ENCODE measurements around the gene PLXNA2.

The PLXNA2 gene

GRCh38 chr1:208045463-208046260 is 198.5 kb downstream of the PLXNA2 start:
- Mint-ChIP-seq H3K9me3 (no peaks in the 10 kb centered on the region), H3K4me1 (peaks cover 9% of the 10 kb centered on the region), H3K36me3 (no peaks in the 10 kb centered on the region), H3K27ac (no peak overlapping the region), H3K4me3 (no peak overlapping the region)
- ATAC-seq (no peak), DNase-seq (ENCODE audit: low spot score in 2 of 2) (no peak)

- H3K27ac Mint-ChIP-seq = no peak overlapping the region
- H3K36me3 Mint-ChIP-seq = no peaks in the 10 kb centered on the region
- no peak overlapping the region for H3K4me3 Mint-ChIP-seq
- peaks cover 9% of the 10 kb centered on the region for H3K4me1 Mint-ChIP-seq
- no peak for DNase-seq (ENCODE audit: low spot score in 2 of 2)
- no peaks in the 10 kb centered on the region for H3K9me3 Mint-ChIP-seq
- ATAC-seq = peak; percentile 4
These were observed 199.4 kb downstream of the PLXNA2 start for GRCh38 chr1:208044589-208045462.

- ATAC-seq (no peak), DNase-seq (ENCODE audit: low spot score in 2 of 2) (no peak)
- no peak overlapping the region for H3K4me3 Mint-ChIP-seq
- H3K27ac Mint-ChIP-seq = no peak overlapping the region
- no peaks in the 10 kb centered on the region for H3K9me3 Mint-ChIP-seq
- H3K4me1 Mint-ChIP-seq = peaks cover 9% of the 10 kb centered on the region
- no peaks in the 10 kb centered on the region for H3K36me3 Mint-ChIP-seq
These were observed 200.4 kb downstream of the PLXNA2 start for GRCh38 chr1:208043691-208044181.

GRCh38 chr1:208042868-208043267 is 201.3 kb downstream of the PLXNA2 start:
- H3K4me3 Mint-ChIP-seq = no peak overlapping the region
- DNase-seq (ENCODE audit: low spot score in 2 of 2) (no peak), ATAC-seq (no peak)
- peaks cover 9% of the 10 kb centered on the region for H3K4me1 Mint-ChIP-seq
- H3K9me3 Mint-ChIP-seq = no peaks in the 10 kb centered on the region
- no peaks in the 10 kb centered on the region for H3K36me3 Mint-ChIP-seq
- H3K27ac Mint-ChIP-seq = no peak overlapping the region

GRCh38 chr1:208042041-208042615 is 202.1 kb downstream of the PLXNA2 start:
- no peaks in the 10 kb centered on the region for H3K36me3 Mint-ChIP-seq
- peaks cover 9% of the 10 kb centered on the region for H3K4me1 Mint-ChIP-seq
- ATAC-seq (no peak), DNase-seq (ENCODE audit: low spot score in 2 of 2) (no peak)
- no peaks in the 10 kb centered on the region for H3K9me3 Mint-ChIP-seq
- no peak overlapping the region for H3K4me3 Mint-ChIP-seq
- no peak overlapping the region for H3K27ac Mint-ChIP-seq

GRCh38 chr1:208041505-208041904 is 202.7 kb downstream of the PLXNA2 start:
- ATAC-seq (no peak), DNase-seq (ENCODE audit: low spot score in 2 of 2) (no peak)
- no peaks in the 10 kb centered on the region for H3K9me3 Mint-ChIP-seq
- H3K4me1 Mint-ChIP-seq = peaks cover 9% of the 10 kb centered on the region
- H3K36me3 Mint-ChIP-seq = no peaks in the 10 kb centered on the region
- no peak overlapping the region for H3K4me3 Mint-ChIP-seq
- no peak overlapping the region for H3K27ac Mint-ChIP-seq

GRCh38 chr1:208040821-208041297 is 203.3 kb downstream of the PLXNA2 start:
- Mint-ChIP-seq H3K27ac (no peak overlapping the region), H3K4me1 (peaks cover 9% of the 10 kb centered on the region), H3K36me3 (no peaks in the 10 kb centered on the region), H3K4me3 (no peak overlapping the region), H3K9me3 (no peaks in the 10 kb centered on the region)
- ATAC-seq (no peak), DNase-seq (ENCODE audit: low spot score in 2 of 2) (no peak)

- Mint-ChIP-seq H3K4me3 (no peak overlapping the region), H3K27ac (no peak overlapping the region), H3K36me3 (no peaks in the 10 kb centered on the region), H3K9me3 (no peaks in the 10 kb centered on the region), H3K4me1 (peaks cover 7% of the 10 kb centered on the region)
- DNase-seq (ENCODE audit: low spot score in 2 of 2) (no peak), ATAC-seq (no peak)
These were observed 204.4 kb downstream of the PLXNA2 start for GRCh38 chr1:208039536-208040332.

GRCh38 chr1:208038303-208038702 is 205.9 kb downstream of the PLXNA2 start:
- no peaks in the 10 kb centered on the region for H3K4me1 Mint-ChIP-seq
- ATAC-seq (no peak), DNase-seq (ENCODE audit: low spot score in 2 of 2) (no peak)
- no peak overlapping the region for H3K4me3 Mint-ChIP-seq
- no peak overlapping the region for H3K27ac Mint-ChIP-seq
- no peaks in the 10 kb centered on the region for H3K36me3 Mint-ChIP-seq
- no peaks in the 10 kb centered on the region for H3K9me3 Mint-ChIP-seq

- Mint-ChIP-seq H3K4me1 (no peaks in the 10 kb centered on the region), H3K4me3 (no peak overlapping the region), H3K9me3 (no peaks in the 10 kb centered on the region), H3K36me3 (no peaks in the 10 kb centered on the region), H3K27ac (no peak overlapping the region)
- ATAC-seq (no peak), DNase-seq (ENCODE audit: low spot score in 2 of 2) (no peak)
These were observed 207.0 kb downstream of the PLXNA2 start for GRCh38 chr1:208036918-208037766.

- no peak overlapping the region for H3K27ac Mint-ChIP-seq
- H3K4me3 Mint-ChIP-seq = no peak overlapping the region
- H3K36me3 Mint-ChIP-seq = no peaks in the 10 kb centered on the region
- DNase-seq (ENCODE audit: low spot score in 2 of 2) = no peak
- ATAC-seq = no peak
- H3K9me3 Mint-ChIP-seq = no peaks in the 10 kb centered on the region
- no peaks in the 10 kb centered on the region for H3K4me1 Mint-ChIP-seq
These were observed 207.9 kb downstream of the PLXNA2 start for GRCh38 chr1:208036106-208036808.

- H3K27ac Mint-ChIP-seq = no peak overlapping the region
- ATAC-seq (no peak), DNase-seq (ENCODE audit: low spot score in 2 of 2) (no peak)
- no peaks in the 10 kb centered on the region for H3K9me3 Mint-ChIP-seq
- no peaks in the 10 kb centered on the region for H3K4me1 Mint-ChIP-seq
- H3K4me3 Mint-ChIP-seq = no peak overlapping the region
- H3K36me3 Mint-ChIP-seq = no peaks in the 10 kb centered on the region
These were observed 210.0 kb downstream of the PLXNA2 start for GRCh38 chr1:208034135-208034534.

- H3K4me1 Mint-ChIP-seq = no peaks in the 10 kb centered on the region
- H3K27ac Mint-ChIP-seq = no peak overlapping the region
- H3K4me3 Mint-ChIP-seq = no peak overlapping the region
- no peak for ATAC-seq
- no peaks in the 10 kb centered on the region for H3K9me3 Mint-ChIP-seq
- DNase-seq (ENCODE audit: low spot score in 2 of 2) = no peak
- H3K36me3 Mint-ChIP-seq = no peaks in the 10 kb centered on the region
These were observed 210.9 kb downstream of the PLXNA2 start for GRCh38 chr1:208033236-208033635.

GRCh38 chr1:208031932-208032320 is 212.3 kb downstream of the PLXNA2 start:
- no peak overlapping the region for H3K4me3 Mint-ChIP-seq
- no peak for DNase-seq (ENCODE audit: low spot score in 2 of 2)
- H3K36me3 Mint-ChIP-seq = no peaks in the 10 kb centered on the region
- no peaks in the 10 kb centered on the region for H3K9me3 Mint-ChIP-seq
- no peak overlapping the region for H3K27ac Mint-ChIP-seq
- ATAC-seq = no peak
- H3K4me1 Mint-ChIP-seq = no peaks in the 10 kb centered on the region

All from stimulated activated effector memory CD8-positive, alpha-beta T cell treated with anti-CD3 and anti-CD28 coated beads, Interleukin-12 subunit alpha, Interleukin-12 subunit beta, amount 100 ng/mL, for 72 hours (primary cell).